ENCODE data around the gene MOCOS.

DNA sequence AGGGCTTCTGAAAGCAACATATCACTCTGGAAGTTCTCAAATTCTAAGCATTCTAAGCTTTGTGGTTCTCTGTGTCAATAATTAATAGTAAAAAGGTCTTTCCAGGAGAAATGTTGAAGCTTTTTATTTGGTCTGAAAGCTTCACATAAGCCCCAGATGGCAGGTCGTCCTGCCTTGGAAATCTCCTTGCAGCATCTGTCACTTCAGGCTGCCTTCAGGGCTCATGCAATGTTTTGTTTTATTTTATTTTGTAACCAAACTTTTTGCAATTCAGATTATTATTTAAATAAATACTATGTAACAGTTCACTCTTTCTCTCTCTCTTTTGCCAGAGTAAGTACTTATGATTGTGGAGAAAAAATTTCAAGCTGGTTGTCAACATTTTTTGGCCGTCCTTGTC, 63.5 kb downstream of the MOCOS start:
- TF ChIP-seq YY1 (IDR thresholded peaks at IDR 0.05; ENCODE audit: insufficient read depth, insufficient read length), result no peak
- TF ChIP-seq SUZ12 (IDR thresholded peaks at IDR 0.05; ENCODE audit: extremely low read depth, insufficient read depth, insufficient read length), result no peak
- no peak for TF ChIP-seq ZNF274 (IDR thresholded peaks at IDR 0.05; ENCODE audit: low read depth, low read length)
